Liver (tissue), 9 donors: ENCODE measurements around the gene AP4S1. TPM values are rescaled to one million over a fixed set of nuclear protein-coding genes. Genes with fewer than 3 reads are reported as not detected.

Source experiments
- DNase-seq: peaks from one replicate; pipeline ENCODE4 v3.0.0-alpha.2; 2017; ENCODE audit warnings: low spot score
- H3K27ac ChIP-seq, 2 donors: one replicate each; pipeline ENCODE4 v1.7.0; 2013; ENCODE audit warnings: inconsistent platforms in 2 of 2, low read length in 2 of 2, control low read depth in 1 of 2, low read depth in 1 of 2, mild to moderate bottlenecking in 1 of 2
- H3K27me3 ChIP-seq, 4 donors: one replicate each; pipeline versions ENCODE4 v1.6.1 to v1.7.0; 2013; ENCODE audit warnings: low read length in 3 of 4, inconsistent platforms in 1 of 4, mild to moderate bottlenecking in 1 of 4, moderate library complexity in 1 of 4; ENCODE audit not compliant: control insufficient read depth in 4 of 4, insufficient read depth in 4 of 4
- H3K36me3 ChIP-seq, 4 donors: one replicate each; pipeline versions ENCODE4 v1.6.1 to v1.7.0; 2013; ENCODE audit warnings: low read length in 3 of 4, mild to moderate bottlenecking in 3 of 4, low read depth in 1 of 4, moderate library complexity in 1 of 4; ENCODE audit not compliant: control insufficient read depth in 4 of 4, insufficient read depth in 3 of 4
- H3K4me1 ChIP-seq, 4 donors: one replicate each; pipeline versions ENCODE4 v1.6.1 to v1.7.0; 2013; ENCODE audit warnings: low read length in 3 of 4, mild to moderate bottlenecking in 3 of 4, moderate library complexity in 1 of 4; ENCODE audit not compliant: control insufficient read depth in 4 of 4, insufficient read depth in 4 of 4
- H3K4me3 ChIP-seq, 3 donors: one replicate each; pipeline versions ENCODE4 v1.6.1 to v1.7.0; 2013; ENCODE audit warnings: low read length in 3 of 3, control low read depth in 1 of 3, low read depth in 1 of 3, mild to moderate bottlenecking in 1 of 3
- H3K9ac ChIP-seq, 2 donors: one replicate each; pipeline ENCODE4 v1.7.0; 2013; ENCODE audit warnings: low read length in 2 of 2, mild to moderate bottlenecking in 2 of 2, moderate library complexity in 2 of 2, control low read depth in 1 of 2, low read depth in 1 of 2
- H3K9me3 ChIP-seq, 4 donors: one replicate each; pipeline versions ENCODE4 v1.6.1 to v1.7.0; 2013; ENCODE audit warnings: low read length in 3 of 4; ENCODE audit not compliant: control insufficient read depth in 4 of 4
- ATF3 ChIP-seq: IDR thresholded peaks from 2 replicates; pipeline ENCODE4 v1.6.1; 2016; ENCODE audit warnings: antibody characterized with exemption
- CTCF ChIP-seq: fragments of 150-350 bp; IDR thresholded peaks from 2 replicates; pipeline ENCODE4 v1.5.1; 2017; ENCODE audit warnings: improper control_type of control experiment, low read depth, low read length; ENCODE audit not compliant: missing input control
- GABPA ChIP-seq, 2 donors: IDR thresholded peaks in 1 of 2; conservative IDR thresholded peaks in 1 of 2; 2 replicates each; pipeline ENCODE4 v1.6.1; 2016; ENCODE audit warnings: antibody characterized with exemption in 2 of 2, mild to moderate bottlenecking in 1 of 2, moderate library complexity in 1 of 2
- HNF4A ChIP-seq, 2 donors: conservative IDR thresholded peaks; 2 replicates each; pipeline ENCODE4 v1.6.1; 2016; ENCODE audit warnings: antibody characterized with exemption in 2 of 2, mild to moderate bottlenecking in 2 of 2
- HNF4G ChIP-seq: IDR thresholded peaks from 2 replicates; pipeline ENCODE4 v1.6.1; 2016; ENCODE audit warnings: antibody characterized with exemption
- TAF1 ChIP-seq: conservative IDR thresholded peaks from 2 replicates; pipeline ENCODE4 v1.6.1; 2016; ENCODE audit warnings: antibody characterized with exemption, mild to moderate bottlenecking
- YY1 ChIP-seq: IDR thresholded peaks from 2 replicates; pipeline ENCODE4 v1.6.1; 2016; ENCODE audit warnings: antibody characterized with exemption, mild to moderate bottlenecking
- WGBS: extraction: QIAGEN DNeasy Blood & Tissue Kit; methylation state at CpG from one replicate; pipeline ENCODE4 v1.1.7; 2013; 5-methylcytosine and 5-hydroxymethylcytosine counted together
- polyA plus RNA-seq, 2 donors: library from polyadenylated mRNA; stranded (reverse) in 1 of 2; unstranded in 1 of 2; fragments of 200-250 nt in 1 of 2; fragments of >200 nt in 1 of 2; fragmentation: Nextera tagmentation in 1 of 2; extraction: Ambion mirVana in 1 of 2; gene quantifications; one replicate each; pipeline versions ENCODE4 v1.2.1 to v1.2.3, GENCODE V29; 2013 to 2015
- total RNA-seq, 2 donors: library from RNA; depleted of rRNA; stranded (reverse); fragments of >200 nt; gene quantifications; one replicate each; pipeline ENCODE4 v1.2.3, GENCODE V29; 2014
- TF ChIP-seq, protein P1 (sequence below): IDR thresholded peaks from 2 replicates; pipeline ENCODE4 v1.6.1; 2016; ENCODE audit warnings: antibody characterized with exemption
- TF ChIP-seq, protein P2 (sequence below): IDR thresholded peaks from 2 replicates; pipeline ENCODE4 v1.6.1; 2016; ENCODE audit warnings: antibody characterized with exemption
- TF ChIP-seq, protein P3 (sequence below): IDR thresholded peaks from 2 replicates; pipeline ENCODE4 v1.6.1; 2016; ENCODE audit warnings: antibody characterized with exemption, mild to moderate bottlenecking
- donor health status: healthy.
- donor health status: healthy.
- donor health status: healthy.
- donor health status: healthy.
- donor health status: healthy.

Gene AP4S1
- total and polyA plus RNA-seq, 4 donors: 1.3 to 4.3 (median 1.7) TPM

DNA sequence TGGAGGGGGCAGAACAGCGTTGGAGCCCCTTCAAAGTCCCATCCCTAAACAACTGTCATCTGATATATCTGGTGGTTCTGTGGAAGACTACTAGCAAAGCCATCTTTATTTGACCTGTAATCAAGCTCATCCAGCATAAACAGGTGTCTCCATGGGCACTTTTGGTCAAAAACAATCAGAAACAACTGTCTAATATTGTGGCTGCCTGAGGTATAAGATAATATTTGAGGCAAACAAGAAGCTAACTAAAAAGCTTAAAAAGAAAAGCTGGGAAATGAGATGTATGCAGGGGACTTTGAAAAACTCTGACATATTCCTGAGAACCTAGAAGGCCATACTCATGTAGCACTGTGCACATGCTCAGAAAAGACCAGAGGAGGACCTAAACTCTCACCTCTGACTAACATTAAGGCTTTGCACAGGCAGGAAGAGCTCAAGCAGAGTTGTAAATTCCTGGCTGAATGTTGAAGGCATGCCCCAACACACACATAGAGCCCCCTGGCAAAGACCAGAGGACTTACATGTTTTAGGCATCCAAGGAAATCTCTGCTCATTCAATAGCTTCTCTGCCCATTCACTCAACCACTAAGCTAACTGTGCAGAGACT lies 27.2 kb upstream of the AP4S1 start:
- DNase-seq: no peak
- WGBS: 95% methylated on average over 1 of the region's 1 CpG

More for the DNA sequence above, 27.2 kb upstream of the AP4S1 start:
- TF ChIP-seq GABPA (IDR thresholded peaks at IDR 0.05 in 1 of 2, conservative IDR thresholded peaks at IDR 0.05 in 1 of 2): no peak
- TF ChIP-seq HNF4G: no peak
- TF ChIP-seq, protein P1, sequence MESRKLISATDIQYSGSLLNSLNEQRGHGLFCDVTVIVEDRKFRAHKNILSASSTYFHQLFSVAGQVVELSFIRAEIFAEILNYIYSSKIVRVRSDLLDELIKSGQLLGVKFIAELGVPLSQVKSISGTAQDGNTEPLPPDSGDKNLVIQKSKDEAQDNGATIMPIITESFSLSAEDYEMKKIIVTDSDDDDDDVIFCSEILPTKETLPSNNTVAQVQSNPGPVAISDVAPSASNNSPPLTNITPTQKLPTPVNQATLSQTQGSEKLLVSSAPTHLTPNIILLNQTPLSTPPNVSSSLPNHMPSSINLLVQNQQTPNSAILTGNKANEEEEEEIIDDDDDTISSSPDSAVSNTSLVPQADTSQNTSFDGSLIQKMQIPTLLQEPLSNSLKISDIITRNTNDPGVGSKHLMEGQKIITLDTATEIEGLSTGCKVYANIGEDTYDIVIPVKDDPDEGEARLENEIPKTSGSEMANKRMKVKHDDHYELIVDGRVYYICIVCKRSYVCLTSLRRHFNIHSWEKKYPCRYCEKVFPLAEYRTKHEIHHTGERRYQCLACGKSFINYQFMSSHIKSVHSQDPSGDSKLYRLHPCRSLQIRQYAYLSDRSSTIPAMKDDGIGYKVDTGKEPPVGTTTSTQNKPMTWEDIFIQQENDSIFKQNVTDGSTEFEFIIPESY: no peak
- no peak for TF ChIP-seq HNF4A (conservative IDR thresholded peaks at IDR 0.05)
- no peak for TF ChIP-seq ATF3
- TF ChIP-seq, protein P2, sequence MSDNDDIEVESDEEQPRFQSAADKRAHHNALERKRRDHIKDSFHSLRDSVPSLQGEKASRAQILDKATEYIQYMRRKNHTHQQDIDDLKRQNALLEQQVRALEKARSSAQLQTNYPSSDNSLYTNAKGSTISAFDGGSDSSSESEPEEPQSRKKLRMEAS: no peak
- TF ChIP-seq CTCF: no peak
- TF ChIP-seq, protein P3, sequence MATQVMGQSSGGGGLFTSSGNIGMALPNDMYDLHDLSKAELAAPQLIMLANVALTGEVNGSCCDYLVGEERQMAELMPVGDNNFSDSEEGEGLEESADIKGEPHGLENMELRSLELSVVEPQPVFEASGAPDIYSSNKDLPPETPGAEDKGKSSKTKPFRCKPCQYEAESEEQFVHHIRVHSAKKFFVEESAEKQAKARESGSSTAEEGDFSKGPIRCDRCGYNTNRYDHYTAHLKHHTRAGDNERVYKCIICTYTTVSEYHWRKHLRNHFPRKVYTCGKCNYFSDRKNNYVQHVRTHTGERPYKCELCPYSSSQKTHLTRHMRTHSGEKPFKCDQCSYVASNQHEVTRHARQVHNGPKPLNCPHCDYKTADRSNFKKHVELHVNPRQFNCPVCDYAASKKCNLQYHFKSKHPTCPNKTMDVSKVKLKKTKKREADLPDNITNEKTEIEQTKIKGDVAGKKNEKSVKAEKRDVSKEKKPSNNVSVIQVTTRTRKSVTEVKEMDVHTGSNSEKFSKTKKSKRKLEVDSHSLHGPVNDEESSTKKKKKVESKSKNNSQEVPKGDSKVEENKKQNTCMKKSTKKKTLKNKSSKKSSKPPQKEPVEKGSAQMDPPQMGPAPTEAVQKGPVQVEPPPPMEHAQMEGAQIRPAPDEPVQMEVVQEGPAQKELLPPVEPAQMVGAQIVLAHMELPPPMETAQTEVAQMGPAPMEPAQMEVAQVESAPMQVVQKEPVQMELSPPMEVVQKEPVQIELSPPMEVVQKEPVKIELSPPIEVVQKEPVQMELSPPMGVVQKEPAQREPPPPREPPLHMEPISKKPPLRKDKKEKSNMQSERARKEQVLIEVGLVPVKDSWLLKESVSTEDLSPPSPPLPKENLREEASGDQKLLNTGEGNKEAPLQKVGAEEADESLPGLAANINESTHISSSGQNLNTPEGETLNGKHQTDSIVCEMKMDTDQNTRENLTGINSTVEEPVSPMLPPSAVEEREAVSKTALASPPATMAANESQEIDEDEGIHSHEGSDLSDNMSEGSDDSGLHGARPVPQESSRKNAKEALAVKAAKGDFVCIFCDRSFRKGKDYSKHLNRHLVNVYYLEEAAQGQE: no peak
- no peak for TF ChIP-seq TAF1
- TF ChIP-seq YY1: no peak
- Histone ChIP-seq H3K27ac (no peak overlapping the region), H3K4me1 (peaks cover 0 to 10% (median 7%) of the 10 kb centered on the region in 4 donors), H3K9ac (no peak overlapping the region), H3K4me3 (no peak overlapping the region), H3K9me3 (no peaks in the 10 kb centered on the region), H3K27me3 (no peaks in the 10 kb centered on the region), H3K36me3 (peaks cover 0 to 2% (median 0%) of the 10 kb centered on the region in 4 donors)
